MCF 10A (cell line): ENCODE results near the gene PRKAR1B. TPM values are rescaled to one million over a fixed set of nuclear protein-coding genes. Genes with fewer than 3 reads are reported as not detected.
A peak's percentile ranks its signal among the peaks of the same experiment; 100 is the strongest.

Experiments used
- BruUV-seq: library from RNA; stranded (reverse); fragments of 400-500 nt; replicated peaks from 2 replicates; lab custom pipeline; 2021; lab: Mats Ljungman, UMichigan
- CTCF ChIA-PET: fragments of 300-600 bp; sonication (Branson Sonifier 250); formaldehyde crosslinking; extraction: SDS; loops from one replicate; lab custom pipeline; 2021; ENCODE audit warnings: antibody characterized with exemption, inconsistent platforms; lab: Yijun Ruan, JAX
- POLR2A ChIA-PET: fragments of 300-600, 350-650 bp; sonication (Branson Sonifier 250); formaldehyde crosslinking; extraction: SDS; loops from one replicate; lab custom pipeline; 2020; ENCODE audit warnings: antibody characterized with exemption, inconsistent platforms; lab: Yijun Ruan, JAX
- DNase-seq: peaks from one replicate; pipeline ENCODE4 v3.0.0-alpha.2; 2018; ENCODE audit not compliant: unreplicated experiment
- H3K27ac Mint-ChIP-seq: one replicate; pipeline ENCODE4 v1.8.0; 2022; ENCODE audit warnings: mild to moderate bottlenecking, low read depth, mixed read lengths; ENCODE audit not compliant: unreplicated experiment
- H3K27me3 Mint-ChIP-seq: one replicate; pipeline ENCODE4 v1.8.0; 2022; ENCODE audit warnings: mixed read lengths; ENCODE audit not compliant: insufficient read depth, unreplicated experiment
- H3K36me3 Mint-ChIP-seq: one replicate; pipeline ENCODE4 v1.8.0; 2022; ENCODE audit warnings: mild to moderate bottlenecking, moderate library complexity, mixed read lengths; ENCODE audit not compliant: insufficient read depth, unreplicated experiment
- H3K4me1 Mint-ChIP-seq: one replicate; pipeline ENCODE4 v1.8.0; 2022; ENCODE audit warnings: mixed read lengths; ENCODE audit not compliant: insufficient read depth, unreplicated experiment
- H3K4me3 Mint-ChIP-seq: one replicate; pipeline ENCODE4 v1.8.0; 2022; ENCODE audit warnings: mild to moderate bottlenecking, moderate library complexity, mixed read lengths; ENCODE audit not compliant: unreplicated experiment
- H3K9me3 Mint-ChIP-seq: one replicate; pipeline ENCODE4 v1.8.0; 2022; ENCODE audit warnings: mixed read lengths; ENCODE audit not compliant: unreplicated experiment
- CTCF ChIP-seq: fragments of 200-600 bp; IDR thresholded peaks from one replicate; pipeline ENCODE4 v1.8.0; 2022; ENCODE audit warnings: antibody characterized with exemption, mild to moderate bottlenecking; ENCODE audit not compliant: unreplicated experiment
- intact Hi-C: fragments of 100-400 bp; cut with micrococcal nuclease; formaldehyde crosslinking; loops from 2 replicates; pipeline ENCODE4 v1.14.1; 2022
- total RNA-seq: library from RNA; stranded (reverse); gene quantifications from 2 replicates; pipeline ENCODE4 v1.2.3, GENCODE V29; 2022

PRKAR1B gene
- total RNA-seq, 1 experiment from 2014 or later = 31.5 TPM

- no TSS peak for BruUV-seq
- no peak for DNase-seq
- Mint-ChIP-seq H3K4me3 (peak overlapping the region; percentile 19), H3K36me3 (peaks cover 12% of the 10 kb centered on the region), H3K27ac (no peak overlapping the region), H3K27me3 (no peaks in the 10 kb centered on the region), H3K9me3 (no peaks in the 10 kb centered on the region), H3K4me1 (peaks cover 25% of the 10 kb centered on the region)
- TF ChIP-seq CTCF = no peak
- POLR2A ChIA-PET = interaction anchor here (0.5 to 2.3 kb wide), 13 partner anchors 9 to 419 kb away, joined by 3 to 7 read pairs (median 4); partner anchors contain the start of gene PDGFA
- CTCF ChIA-PET = interaction anchor here (0.6 to 2.6 kb wide), 14 partner anchors 18 to 411 kb away, joined by 3 to 28 read pairs (median 3); no protein-coding TSS in a partner anchor
- intact Hi-C loops = loop anchor here (1.0 kb wide), 1 partner anchor 400 kb away; no protein-coding TSS in a partner anchor
These were observed 5.5 kb upstream of the PRKAR1B start for GRCh38 chr7:732556-732955.

GRCh38 chr7:732094-732541 is 5.0 kb upstream of the PRKAR1B start:
- Mint-ChIP-seq H3K36me3 (peaks cover 12% of the 10 kb centered on the region), H3K4me3 (peak overlapping the region; percentile 19), H3K4me1 (peaks cover 25% of the 10 kb centered on the region), H3K27ac (no peak overlapping the region), H3K9me3 (no peaks in the 10 kb centered on the region), H3K27me3 (no peaks in the 10 kb centered on the region)
- ChIA-PET POLR2A (interaction anchor here (0.5 to 2.3 kb wide), 14 partner anchors 9 to 418 kb away, joined by 3 to 7 read pairs (median 4); partner anchors contain the start of gene PDGFA), CTCF (interaction anchor here (0.6 to 2.6 kb wide), 17 partner anchors 17 to 421 kb away, joined by 3 to 28 read pairs (median 3); no protein-coding TSS in a partner anchor)
- intact Hi-C loops = loop anchor here (1.0 kb wide), 1 partner anchor 400 kb away; no protein-coding TSS in a partner anchor
- no TSS peak for BruUV-seq
- peak; percentile 72 for DNase-seq
- TF ChIP-seq CTCF = peak; percentile 30

- peaks cover 12% of the 10 kb centered on the region for H3K36me3 Mint-ChIP-seq
- no peaks in the 10 kb centered on the region for H3K27me3 Mint-ChIP-seq
- BruUV-seq = no TSS peak
- TF ChIP-seq CTCF = no peak
- no peak overlapping the region for H3K4me3 Mint-ChIP-seq
- H3K27ac Mint-ChIP-seq = no peak overlapping the region
- POLR2A ChIA-PET = interaction anchor here (0.5 to 2.3 kb wide), 10 partner anchors 11 to 398 kb away, joined by 3 to 7 read pairs (median 4); partner anchors contain the start of gene PDGFA
- no peak for DNase-seq
- intact Hi-C loops = loop anchor here (1.0 kb wide), 1 partner anchor 399 kb away; no protein-coding TSS in a partner anchor
- H3K4me1 Mint-ChIP-seq = peaks cover 25% of the 10 kb centered on the region
- no peaks in the 10 kb centered on the region for H3K9me3 Mint-ChIP-seq
- CTCF ChIA-PET = interaction anchor here (0.6 to 2.6 kb wide), 14 partner anchors 10 to 420 kb away, joined by 3 to 28 read pairs (median 4); partner anchors contain the start of gene PDGFA
These were observed 4.5 kb upstream of the PRKAR1B start for GRCh38 chr7:731440-732085.
